ENCODE results near the gene SRRM4.

- no peak for TF ChIP-seq CTCF (conservative IDR thresholded peaks at IDR 0.05 in 1 of 2, IDR thresholded peaks at IDR 0.05 in 1 of 2; ENCODE audit: low read depth in 1 of 2, low read length in 2 of 2)
- no peak for TF ChIP-seq EZH2 (IDR thresholded peaks at IDR 0.05; ENCODE audit: low read length, missing control alignments)
Measured at GRCh38 chr12:119052001-119052400, 70.7 kb downstream of the SRRM4 start.
